ENCODE measurements around the gene DPYD.

DPYD gene

DNA sequence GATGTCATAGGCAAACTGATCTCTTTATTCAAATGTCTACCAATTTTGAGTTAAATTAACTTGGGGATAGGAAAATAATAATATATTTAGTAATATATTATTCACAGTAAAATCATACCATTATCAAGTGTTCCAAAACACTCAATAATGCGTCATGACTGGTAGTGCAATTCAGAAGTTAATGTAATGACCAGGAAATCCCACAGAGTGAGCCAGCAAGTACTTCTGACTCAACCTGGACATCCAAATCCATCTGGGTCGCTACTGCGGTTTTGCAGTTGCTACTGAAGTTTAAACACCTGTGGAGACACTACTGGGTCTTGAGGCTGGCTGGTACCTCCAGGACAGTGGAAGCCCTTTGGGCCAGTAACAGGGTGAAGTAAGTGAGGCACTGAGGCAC is 44.8 kb downstream of the DPYD start:
- Histone ChIP-seq H3K4me3 (ENCODE audit: low read depth in 1 of 2, low read length in 2 of 2) (no peak overlapping the region), H3K4me1 (ENCODE audit: control insufficient read depth in 1 of 2, insufficient read depth in 2 of 2, low read length in 2 of 2) (no peaks in the 10 kb centered on the region), H3K27ac (ENCODE audit: low read length) (no peak overlapping the region), H3K36me3 (ENCODE audit: control insufficient read depth in 1 of 2, insufficient read depth in 2 of 2, low read length in 2 of 2) (no peaks in the 10 kb centered on the region), H3K9me3 (ENCODE audit: control insufficient read depth in 1 of 2, low read length in 2 of 2) (no peaks in the 10 kb centered on the region), H3K27me3 (ENCODE audit: low read depth, low read length) (no peaks in the 10 kb centered on the region)

- H3K27ac ChIP-seq (ENCODE audit: low read length), result no peak overlapping the region
- H3K4me1 ChIP-seq (ENCODE audit: control insufficient read depth in 1 of 2, insufficient read depth in 2 of 2, low read length in 2 of 2), result no peaks in the 10 kb centered on the region
- no peaks in the 10 kb centered on the region for H3K27me3 ChIP-seq (ENCODE audit: low read depth, low read length)
- no peak overlapping the region for H3K4me3 ChIP-seq (ENCODE audit: low read depth in 1 of 2, low read length in 2 of 2)
- no peaks in the 10 kb centered on the region for H3K36me3 ChIP-seq (ENCODE audit: control insufficient read depth in 1 of 2, insufficient read depth in 2 of 2, low read length in 2 of 2)
- H3K9me3 ChIP-seq (ENCODE audit: control insufficient read depth in 1 of 2, low read length in 2 of 2), result no peaks in the 10 kb centered on the region
Observed at GRCh38 chr1:97870589-97870988, 50.2 kb downstream of the DPYD start.

- H3K27me3 ChIP-seq (ENCODE audit: low read depth, low read length), result no peaks in the 10 kb centered on the region
- H3K27ac ChIP-seq (ENCODE audit: low read length), result no peak overlapping the region
- no peaks in the 10 kb centered on the region for H3K36me3 ChIP-seq (ENCODE audit: control insufficient read depth in 1 of 2, insufficient read depth in 2 of 2, low read length in 2 of 2)
- H3K4me1 ChIP-seq (ENCODE audit: control insufficient read depth in 1 of 2, insufficient read depth in 2 of 2, low read length in 2 of 2), result no peaks in the 10 kb centered on the region
- H3K4me3 ChIP-seq (ENCODE audit: low read depth in 1 of 2, low read length in 2 of 2), result no peak overlapping the region
- H3K9me3 ChIP-seq (ENCODE audit: control insufficient read depth in 1 of 2, low read length in 2 of 2), result no peaks in the 10 kb centered on the region
Observed at GRCh38 chr1:97869441-97869840, 51.4 kb downstream of the DPYD start.

- H3K27me3 ChIP-seq (ENCODE audit: low read depth, low read length), result no peaks in the 10 kb centered on the region
- no peak overlapping the region for H3K4me3 ChIP-seq (ENCODE audit: low read depth in 1 of 2, low read length in 2 of 2)
- H3K36me3 ChIP-seq (ENCODE audit: control insufficient read depth in 1 of 2, insufficient read depth in 2 of 2, low read length in 2 of 2), result no peaks in the 10 kb centered on the region
- H3K4me1 ChIP-seq (ENCODE audit: control insufficient read depth in 1 of 2, insufficient read depth in 2 of 2, low read length in 2 of 2), result no peaks in the 10 kb centered on the region
- no peaks in the 10 kb centered on the region for H3K9me3 ChIP-seq (ENCODE audit: control insufficient read depth in 1 of 2, low read length in 2 of 2)
- H3K27ac ChIP-seq (ENCODE audit: low read length), result no peak overlapping the region
Observed at GRCh38 chr1:97867127-97867526, 53.7 kb downstream of the DPYD start.

DNA sequence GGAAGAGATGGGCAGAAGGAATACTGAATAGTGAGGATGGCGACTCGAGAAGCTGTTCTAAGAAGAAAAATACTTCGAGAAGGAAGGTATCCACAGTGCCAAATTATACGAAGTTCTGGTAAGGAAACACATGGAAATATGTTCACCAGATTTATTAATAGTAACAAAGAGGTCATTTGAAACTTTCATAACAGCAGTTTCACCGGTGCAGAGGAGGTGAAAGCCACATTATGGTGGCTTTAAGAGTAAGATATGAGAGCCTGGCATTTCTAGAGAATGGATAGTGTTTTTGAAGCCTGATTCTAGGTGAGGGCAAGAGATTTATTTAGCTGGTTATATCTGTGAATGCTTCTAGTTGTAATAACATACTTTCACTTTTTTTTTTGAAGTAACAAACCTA is 56.2 kb downstream of the DPYD start:
- Histone ChIP-seq H3K9me3 (ENCODE audit: control insufficient read depth in 1 of 2, low read length in 2 of 2) (no peaks in the 10 kb centered on the region), H3K27me3 (ENCODE audit: low read depth, low read length) (no peaks in the 10 kb centered on the region), H3K27ac (ENCODE audit: low read length) (no peak overlapping the region), H3K4me1 (ENCODE audit: control insufficient read depth in 1 of 2, insufficient read depth in 2 of 2, low read length in 2 of 2) (no peaks in the 10 kb centered on the region), H3K4me3 (ENCODE audit: low read depth in 1 of 2, low read length in 2 of 2) (no peak overlapping the region), H3K36me3 (ENCODE audit: control insufficient read depth in 1 of 2, insufficient read depth in 2 of 2, low read length in 2 of 2) (no peaks in the 10 kb centered on the region)

GRCh38 chr1:97853221-97853620 is 67.6 kb downstream of the DPYD start:
- no peak overlapping the region for H3K27ac ChIP-seq (ENCODE audit: low read length)
- H3K27me3 ChIP-seq (ENCODE audit: low read depth, low read length), result no peaks in the 10 kb centered on the region
- H3K36me3 ChIP-seq (ENCODE audit: control insufficient read depth in 1 of 2, insufficient read depth in 2 of 2, low read length in 2 of 2), result no peaks in the 10 kb centered on the region
- H3K4me1 ChIP-seq (ENCODE audit: control insufficient read depth in 1 of 2, insufficient read depth in 2 of 2, low read length in 2 of 2), result no peaks in the 10 kb centered on the region
- no peak overlapping the region for H3K4me3 ChIP-seq (ENCODE audit: low read depth in 1 of 2, low read length in 2 of 2)
- no peaks in the 10 kb centered on the region for H3K9me3 ChIP-seq (ENCODE audit: control insufficient read depth in 1 of 2, low read length in 2 of 2)

DNA sequence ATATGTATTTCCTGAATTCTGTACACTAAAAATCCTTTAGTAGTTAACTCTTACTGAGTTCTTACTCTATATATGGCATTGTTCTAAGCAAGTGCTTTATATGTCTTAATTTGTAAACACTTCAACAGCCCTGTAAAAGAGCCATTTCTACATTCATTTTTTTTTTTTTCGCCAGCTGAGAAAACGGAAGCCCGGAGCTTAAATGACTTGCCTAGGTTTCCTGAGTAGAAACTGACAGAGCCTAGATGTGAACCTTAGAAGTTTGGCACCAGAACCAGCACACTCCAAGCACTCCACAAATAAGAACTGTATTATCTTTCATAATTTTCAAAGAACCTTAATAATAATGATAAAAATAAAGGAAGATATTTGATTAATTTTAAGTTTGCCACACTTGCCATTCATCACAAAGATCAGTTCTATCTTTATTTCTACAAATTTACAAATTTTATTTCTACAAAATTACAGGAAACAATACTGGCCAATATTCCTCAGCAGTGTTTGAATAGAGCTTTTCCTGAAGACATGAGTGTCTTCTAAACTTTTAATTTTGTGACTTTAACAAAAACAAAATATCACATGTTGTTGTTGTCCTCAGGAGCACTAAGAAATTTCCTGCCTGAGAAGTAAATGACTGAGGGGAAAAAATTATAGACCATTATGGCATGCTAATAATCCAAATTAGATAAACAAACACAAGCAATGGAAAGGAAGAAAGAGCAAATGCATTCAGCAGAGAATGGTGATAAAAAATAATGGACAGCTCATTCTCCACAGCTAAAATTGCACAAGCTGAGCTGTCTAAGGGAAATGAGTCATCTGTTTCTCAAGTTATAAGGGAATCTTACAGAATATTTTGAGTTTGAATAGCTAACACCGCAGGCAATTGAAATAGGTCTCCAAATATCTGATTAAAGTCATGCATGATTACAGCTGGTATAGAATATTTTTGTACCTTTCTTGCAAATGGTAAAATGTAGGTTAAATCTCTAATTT is 71.2 kb downstream of the DPYD start:
- Histone ChIP-seq H3K36me3 (ENCODE audit: control insufficient read depth in 1 of 2, insufficient read depth in 2 of 2, low read length in 2 of 2) (no peaks in the 10 kb centered on the region), H3K27ac (ENCODE audit: low read length) (no peak overlapping the region), H3K4me1 (ENCODE audit: control insufficient read depth in 1 of 2, insufficient read depth in 2 of 2, low read length in 2 of 2) (no peaks in the 10 kb centered on the region), H3K9me3 (ENCODE audit: control insufficient read depth in 1 of 2, low read length in 2 of 2) (no peaks in the 10 kb centered on the region), H3K4me3 (ENCODE audit: low read depth in 1 of 2, low read length in 2 of 2) (no peak overlapping the region), H3K27me3 (ENCODE audit: low read depth, low read length) (no peaks in the 10 kb centered on the region)

- Histone ChIP-seq H3K4me3 (ENCODE audit: low read depth in 1 of 2, low read length in 2 of 2) (no peak overlapping the region), H3K36me3 (ENCODE audit: control insufficient read depth in 1 of 2, insufficient read depth in 2 of 2, low read length in 2 of 2) (no peaks in the 10 kb centered on the region), H3K27me3 (ENCODE audit: low read depth, low read length) (no peaks in the 10 kb centered on the region), H3K4me1 (ENCODE audit: control insufficient read depth in 1 of 2, insufficient read depth in 2 of 2, low read length in 2 of 2) (no peaks in the 10 kb centered on the region), H3K27ac (ENCODE audit: low read length) (no peak overlapping the region), H3K9me3 (ENCODE audit: control insufficient read depth in 1 of 2, low read length in 2 of 2) (no peaks in the 10 kb centered on the region)
Observed at GRCh38 chr1:97845805-97846204, 75.0 kb downstream of the DPYD start.

GRCh38 chr1:97844552-97845089 is 76.2 kb downstream of the DPYD start:
- H3K27me3 ChIP-seq (ENCODE audit: low read depth, low read length), result no peaks in the 10 kb centered on the region
- H3K4me1 ChIP-seq (ENCODE audit: control insufficient read depth in 1 of 2, insufficient read depth in 2 of 2, low read length in 2 of 2), result no peaks in the 10 kb centered on the region
- no peaks in the 10 kb centered on the region for H3K36me3 ChIP-seq (ENCODE audit: control insufficient read depth in 1 of 2, insufficient read depth in 2 of 2, low read length in 2 of 2)
- H3K9me3 ChIP-seq (ENCODE audit: control insufficient read depth in 1 of 2, low read length in 2 of 2), result no peaks in the 10 kb centered on the region
- H3K4me3 ChIP-seq (ENCODE audit: low read depth in 1 of 2, low read length in 2 of 2), result no peak overlapping the region
- no peak overlapping the region for H3K27ac ChIP-seq (ENCODE audit: low read length)

DNA sequence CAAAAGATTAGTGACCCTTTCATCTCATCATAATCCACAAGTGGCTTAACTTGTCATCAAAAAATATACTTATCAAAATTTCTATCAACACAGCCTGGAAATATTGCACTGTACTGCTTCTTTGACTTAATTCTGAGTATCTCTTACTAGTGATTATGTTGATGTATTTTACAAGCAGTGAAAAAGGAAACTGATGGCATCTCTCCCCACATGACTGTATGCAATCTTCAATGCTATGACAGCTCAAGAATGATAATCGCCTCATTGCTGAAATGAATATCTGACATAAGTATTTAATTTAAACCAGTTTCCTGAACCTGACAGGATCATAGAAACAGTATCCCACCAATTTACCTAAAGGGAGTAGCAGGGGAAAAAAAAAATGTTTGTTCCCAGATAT is 79.5 kb downstream of the DPYD start:
- no peaks in the 10 kb centered on the region for H3K4me1 ChIP-seq (ENCODE audit: control insufficient read depth in 1 of 2, insufficient read depth in 2 of 2, low read length in 2 of 2)
- H3K4me3 ChIP-seq (ENCODE audit: low read depth in 1 of 2, low read length in 2 of 2), result no peak overlapping the region
- no peak overlapping the region for H3K27ac ChIP-seq (ENCODE audit: low read length)
- H3K36me3 ChIP-seq (ENCODE audit: control insufficient read depth in 1 of 2, insufficient read depth in 2 of 2, low read length in 2 of 2), result no peaks in the 10 kb centered on the region
- no peaks in the 10 kb centered on the region for H3K27me3 ChIP-seq (ENCODE audit: low read depth, low read length)
- H3K9me3 ChIP-seq (ENCODE audit: control insufficient read depth in 1 of 2, low read length in 2 of 2), result no peaks in the 10 kb centered on the region

GRCh38 chr1:97837161-97837560 is 83.7 kb downstream of the DPYD start:
- Histone ChIP-seq H3K27ac (ENCODE audit: low read length) (no peak overlapping the region), H3K36me3 (ENCODE audit: control insufficient read depth in 1 of 2, insufficient read depth in 2 of 2, low read length in 2 of 2) (no peaks in the 10 kb centered on the region), H3K27me3 (ENCODE audit: low read depth, low read length) (no peaks in the 10 kb centered on the region), H3K9me3 (ENCODE audit: control insufficient read depth in 1 of 2, low read length in 2 of 2) (no peaks in the 10 kb centered on the region), H3K4me3 (ENCODE audit: low read depth in 1 of 2, low read length in 2 of 2) (no peak overlapping the region), H3K4me1 (ENCODE audit: control insufficient read depth in 1 of 2, insufficient read depth in 2 of 2, low read length in 2 of 2) (peaks cover 0 to 3% of the 10 kb centered on the region in 2 donors)

All from muscle layer of duodenum (tissue), 2 donors.